HEK293 (cell line): ENCODE results near the gene DCBLD2.

Experiments
- BCL6B ChIP-seq: fragments of 450-650 bp; formaldehyde crosslinking; IDR thresholded peaks from 2 replicates; pipeline ENCODE4 v1.5.1; 2017; ENCODE audit warnings: missing biosample characterization, missing genetic modification characterization
- EGR2 ChIP-seq: fragments of 450-650 bp; formaldehyde crosslinking; IDR thresholded peaks from 2 replicates; pipeline ENCODE4 v1.5.1; 2016; ENCODE audit warnings: low read depth, missing biosample characterization, missing genetic modification characterization
- PRDM1 ChIP-seq: fragments of 450-650 bp; formaldehyde crosslinking; IDR thresholded peaks from 2 replicates; pipeline ENCODE4; 2016; ENCODE audit warnings: missing biosample characterization, missing genetic modification characterization
- REST ChIP-seq: fragments of 450-650 bp; formaldehyde crosslinking; IDR thresholded peaks from 2 replicates; pipeline ENCODE4 v1.5.1; 2016; ENCODE audit warnings: missing biosample characterization, missing genetic modification characterization
- TCF7L2 ChIP-seq: IDR thresholded peaks from 2 replicates; pipeline ENCODE4 v1.6.1; 2011; ENCODE audit warnings: low read depth, mild to moderate bottlenecking, inconsistent platforms, low read length, moderate library complexity, borderline replicate concordance
- ZIC2 ChIP-seq: fragments of 450-650 bp; formaldehyde crosslinking; IDR thresholded peaks from 2 replicates; pipeline ENCODE4 v1.5.1; 2016; ENCODE audit warnings: missing biosample characterization, missing genetic modification characterization
- ZNF148 ChIP-seq: fragments of 450-650 bp; formaldehyde crosslinking; IDR thresholded peaks from 2 replicates; pipeline ENCODE4 v1.5.0; 2017; ENCODE audit warnings: missing biosample characterization, missing genetic modification characterization, borderline replicate concordance
- ZNF19 ChIP-seq: fragments of 450-650 bp; formaldehyde crosslinking; IDR thresholded peaks from 2 replicates; pipeline ENCODE4; 2016; ENCODE audit warnings: missing biosample characterization, missing genetic modification characterization, low read depth
- ZNF223 ChIP-seq: fragments of 450-650 bp; formaldehyde crosslinking; IDR thresholded peaks from 2 replicates; pipeline ENCODE4 v1.5.1; 2016; ENCODE audit warnings: missing biosample characterization, missing genetic modification characterization
- ZNF362 ChIP-seq: fragments of 450-650 bp; formaldehyde crosslinking; IDR thresholded peaks from 2 replicates; pipeline ENCODE4 v1.5.1; 2016; ENCODE audit warnings: missing biosample characterization, missing genetic modification characterization
- ZNF416 ChIP-seq: fragments of 450-650 bp; formaldehyde crosslinking; IDR thresholded peaks from 2 replicates; pipeline ENCODE4 v1.5.1; 2016; ENCODE audit warnings: missing biosample characterization, missing genetic modification characterization
- ZNF510 ChIP-seq: fragments of 450-650 bp; formaldehyde crosslinking; IDR thresholded peaks from 2 replicates; pipeline ENCODE4 v1.5.1; 2018; ENCODE audit warnings: mild to moderate bottlenecking, missing genetic modification characterization, missing biosample characterization; ENCODE audit not compliant: insufficient replicate concordance
- ZSCAN16 ChIP-seq: fragments of 450-650 bp; formaldehyde crosslinking; IDR thresholded peaks from 2 replicates; pipeline ENCODE4 v1.5.1; 2016; ENCODE audit warnings: missing biosample characterization, missing genetic modification characterization
- TF ChIP-seq, protein P1 (sequence below): fragments of 450-650 bp; formaldehyde crosslinking; IDR thresholded peaks from 2 replicates; pipeline ENCODE4 v1.5.1; 2016; ENCODE audit warnings: missing biosample characterization, missing genetic modification characterization

DNA sequence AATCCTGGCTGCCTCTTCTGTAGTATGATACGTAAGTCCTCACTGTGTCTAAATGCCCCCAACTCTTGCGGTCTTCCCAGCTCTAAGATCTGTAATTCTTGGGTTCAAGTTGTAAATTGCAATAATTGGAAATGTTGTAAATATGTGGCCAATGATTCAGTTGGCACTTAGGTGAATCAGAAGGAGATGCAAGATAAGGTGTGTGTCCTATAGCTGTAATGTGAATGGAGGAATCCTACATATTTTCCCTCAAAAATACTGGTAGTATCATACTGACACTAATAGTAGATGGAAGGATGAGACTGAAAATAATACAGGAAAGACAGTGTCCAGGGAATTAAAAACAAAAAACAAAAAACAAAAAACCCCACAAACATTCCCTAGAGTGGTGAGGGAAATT is 141.9 kb downstream of the DCBLD2 start:
- TF ChIP-seq BCL6B (tag by site-specific recombination) (no peak), PRDM1 (tag by site-specific recombination) (no peak), ZIC2 (tag by site-specific recombination) (no peak), ZNF416 (no peak), EGR2 (no peak), ZNF510 (tag by site-specific recombination) (no peak), ZNF362 (tag by site-specific recombination) (no peak), ZNF19 (tag by site-specific recombination) (no peak), ZSCAN16 (tag by site-specific recombination) (no peak), ZNF223 (tag by site-specific recombination) (no peak), ZNF148 (no peak), REST (tag by site-specific recombination) (no peak), TCF7L2 (no peak)
- TF ChIP-seq, protein P1, sequence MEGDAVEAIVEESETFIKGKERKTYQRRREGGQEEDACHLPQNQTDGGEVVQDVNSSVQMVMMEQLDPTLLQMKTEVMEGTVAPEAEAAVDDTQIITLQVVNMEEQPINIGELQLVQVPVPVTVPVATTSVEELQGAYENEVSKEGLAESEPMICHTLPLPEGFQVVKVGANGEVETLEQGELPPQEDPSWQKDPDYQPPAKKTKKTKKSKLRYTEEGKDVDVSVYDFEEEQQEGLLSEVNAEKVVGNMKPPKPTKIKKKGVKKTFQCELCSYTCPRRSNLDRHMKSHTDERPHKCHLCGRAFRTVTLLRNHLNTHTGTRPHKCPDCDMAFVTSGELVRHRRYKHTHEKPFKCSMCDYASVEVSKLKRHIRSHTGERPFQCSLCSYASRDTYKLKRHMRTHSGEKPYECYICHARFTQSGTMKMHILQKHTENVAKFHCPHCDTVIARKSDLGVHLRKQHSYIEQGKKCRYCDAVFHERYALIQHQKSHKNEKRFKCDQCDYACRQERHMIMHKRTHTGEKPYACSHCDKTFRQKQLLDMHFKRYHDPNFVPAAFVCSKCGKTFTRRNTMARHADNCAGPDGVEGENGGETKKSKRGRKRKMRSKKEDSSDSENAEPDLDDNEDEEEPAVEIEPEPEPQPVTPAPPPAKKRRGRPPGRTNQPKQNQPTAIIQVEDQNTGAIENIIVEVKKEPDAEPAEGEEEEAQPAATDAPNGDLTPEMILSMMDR (tag by site-specific recombination), result no peak
